Measurements from ENCODE around the gene TBCD. TPM values are rescaled to one million over a fixed set of nuclear protein-coding genes. Genes with fewer than 3 reads are reported as not detected.

The TBCD gene
- total RNA-seq, 1 donor from 2014 or later, result 125 TPM

- Mint-ChIP-seq H3K36me3 (ENCODE audit: low read depth) (peaks cover 3% of the 10 kb centered on the region), H3K27me3 (ENCODE audit: low read depth) (no peaks in the 10 kb centered on the region), H3K4me1 (ENCODE audit: low read depth) (peaks cover 5% of the 10 kb centered on the region), H3K4me3 (ENCODE audit: low read depth) (no peak overlapping the region), H3K9me3 (no peaks in the 10 kb centered on the region), H3K27ac (no peak overlapping the region)
- no peak for DNase-seq (ENCODE audit: low spot score)
- intact Hi-C loops (cut with micrococcal nuclease), result loop anchor here (10.0 kb wide), 1 partner anchor 63 kb away; no protein-coding TSS in a partner anchor
Observed at GRCh38 chr17:82841921-82842596, 90.2 kb downstream of the TBCD start.

GRCh38 chr17:82843904-82844680 is 92.2 kb downstream of the TBCD start:
- no peak overlapping the region for H3K4me3 Mint-ChIP-seq (ENCODE audit: low read depth)
- intact Hi-C loops (cut with micrococcal nuclease), result loop anchor here (10.0 kb wide), 1 partner anchor 61 kb away; no protein-coding TSS in a partner anchor
- peak overlapping the region; percentile 4 for H3K27ac Mint-ChIP-seq
- DNase-seq (ENCODE audit: low spot score), result no peak
- no peaks in the 10 kb centered on the region for H3K9me3 Mint-ChIP-seq
- H3K27me3 Mint-ChIP-seq (ENCODE audit: low read depth), result no peaks in the 10 kb centered on the region
- peaks cover 7% of the 10 kb centered on the region for H3K36me3 Mint-ChIP-seq (ENCODE audit: low read depth)
- H3K4me1 Mint-ChIP-seq (ENCODE audit: low read depth), result peaks cover 8% of the 10 kb centered on the region

DNA sequence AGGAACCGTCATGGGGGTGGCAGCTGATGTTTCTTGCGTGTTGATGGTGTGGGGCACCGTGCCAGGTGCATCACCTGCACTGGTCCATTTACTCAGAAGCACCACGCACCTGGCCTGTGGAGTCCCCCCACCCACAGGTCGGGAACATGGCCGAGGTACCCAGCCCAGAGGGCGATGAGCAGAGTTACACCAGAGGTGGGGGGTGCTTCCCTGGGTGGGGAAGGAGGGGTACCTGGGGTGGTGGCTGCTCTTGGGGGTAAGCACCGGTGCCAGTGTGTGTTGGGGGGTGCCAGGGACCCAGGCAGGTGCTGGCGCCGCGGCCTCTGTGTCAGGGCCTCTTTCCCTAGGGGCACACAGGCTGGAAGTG is 92.9 kb downstream of the TBCD start:
- intact Hi-C loops (cut with micrococcal nuclease), result loop anchor here (10.0 kb wide), 1 partner anchor 60 kb away; no protein-coding TSS in a partner anchor
- H3K27ac Mint-ChIP-seq, result no peak overlapping the region
- H3K4me1 Mint-ChIP-seq (ENCODE audit: low read depth), result peaks cover 12% of the 10 kb centered on the region
- no peak overlapping the region for H3K4me3 Mint-ChIP-seq (ENCODE audit: low read depth)
- H3K27me3 Mint-ChIP-seq (ENCODE audit: low read depth), result no peaks in the 10 kb centered on the region
- H3K9me3 Mint-ChIP-seq, result no peaks in the 10 kb centered on the region
- no peak for DNase-seq (ENCODE audit: low spot score)
- peaks cover 11% of the 10 kb centered on the region for H3K36me3 Mint-ChIP-seq (ENCODE audit: low read depth)

DNA sequence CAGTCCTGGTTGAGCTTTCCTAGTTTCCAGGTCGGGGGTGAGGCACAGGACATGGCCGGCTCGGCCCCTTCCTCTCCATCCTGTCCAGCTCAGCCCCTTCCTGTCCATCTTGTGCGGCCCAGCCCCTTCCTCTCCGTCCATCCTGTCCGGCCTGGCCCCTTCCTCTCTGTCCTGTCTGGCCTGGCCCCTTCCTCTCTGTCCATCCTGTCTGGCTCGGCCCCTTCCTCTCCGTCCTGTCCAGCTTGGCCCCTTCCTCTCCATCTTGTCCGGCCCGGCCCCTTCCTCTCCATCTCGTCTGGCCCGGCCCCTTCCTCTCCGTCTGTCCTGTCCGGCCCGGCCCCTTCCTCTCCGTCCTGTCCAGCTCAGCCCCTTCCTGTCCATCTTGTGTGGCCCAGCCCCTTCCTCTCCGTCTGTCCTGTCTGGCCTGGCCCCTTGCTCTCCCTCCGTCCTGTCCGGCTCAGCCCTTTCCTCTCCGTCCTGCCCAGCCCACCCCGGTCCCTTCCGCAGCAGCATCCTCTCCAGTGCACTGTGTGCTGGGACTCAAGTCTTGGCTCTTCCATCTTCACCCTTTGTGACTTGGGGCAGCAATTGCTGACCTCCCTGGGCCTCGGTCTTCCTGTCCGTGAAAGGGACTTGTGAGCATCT is 93.4 kb downstream of the TBCD start:
- DNase-seq (ENCODE audit: low spot score), result no peak
- no peak overlapping the region for H3K27ac Mint-ChIP-seq
- H3K4me1 Mint-ChIP-seq (ENCODE audit: low read depth), result peaks cover 12% of the 10 kb centered on the region
- no peak overlapping the region for H3K4me3 Mint-ChIP-seq (ENCODE audit: low read depth)
- intact Hi-C loops (cut with micrococcal nuclease), result loop anchor here (10.0 kb wide), 1 partner anchor 60 kb away; no protein-coding TSS in a partner anchor
- no peaks in the 10 kb centered on the region for H3K27me3 Mint-ChIP-seq (ENCODE audit: low read depth)
- H3K9me3 Mint-ChIP-seq, result no peaks in the 10 kb centered on the region
- H3K36me3 Mint-ChIP-seq (ENCODE audit: low read depth), result peaks cover 11% of the 10 kb centered on the region

- no peak overlapping the region for H3K27ac Mint-ChIP-seq
- H3K9me3 Mint-ChIP-seq, result no peaks in the 10 kb centered on the region
- no peaks in the 10 kb centered on the region for H3K27me3 Mint-ChIP-seq (ENCODE audit: low read depth)
- intact Hi-C loops (cut with micrococcal nuclease), result loop anchor here (10.0 kb wide), 1 partner anchor 59 kb away; no protein-coding TSS in a partner anchor
- no peak overlapping the region for H3K4me3 Mint-ChIP-seq (ENCODE audit: low read depth)
- DNase-seq (ENCODE audit: low spot score), result no peak
- peaks cover 11% of the 10 kb centered on the region for H3K36me3 Mint-ChIP-seq (ENCODE audit: low read depth)
- H3K4me1 Mint-ChIP-seq (ENCODE audit: low read depth), result peaks cover 12% of the 10 kb centered on the region
Observed at GRCh38 chr17:82846061-82846691, 94.3 kb downstream of the TBCD start.

DNA sequence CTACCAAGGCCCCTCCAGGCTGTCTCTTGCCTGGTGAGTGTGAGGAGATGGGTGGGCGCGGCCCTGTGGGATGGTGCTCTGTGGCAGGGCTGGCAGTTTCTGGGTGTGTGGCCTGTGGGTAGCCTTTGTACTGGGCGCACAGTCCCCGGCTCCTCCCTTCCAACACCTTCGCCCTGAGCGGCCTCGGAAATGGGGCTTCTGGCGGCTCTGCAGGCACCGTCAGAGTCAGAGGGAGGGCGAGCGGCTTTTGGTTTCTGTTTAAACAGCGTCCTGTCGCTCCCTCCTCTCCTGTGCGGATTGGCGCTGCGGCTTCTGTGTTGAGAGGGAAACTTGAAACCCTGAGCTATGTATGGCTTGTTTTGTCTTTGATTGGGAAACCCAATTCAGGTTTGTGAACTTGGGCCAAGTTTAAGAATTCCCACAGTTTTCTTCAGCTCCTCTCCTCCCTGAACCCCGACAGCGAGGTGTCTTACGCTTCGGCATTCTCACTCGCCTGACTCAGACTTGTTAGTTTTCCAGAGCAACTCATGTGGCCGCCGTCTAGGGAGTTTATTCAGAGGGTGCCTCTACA is 96.2 kb downstream of the TBCD start:
- peak overlapping the region; percentile 69 for H3K27ac Mint-ChIP-seq
- peaks cover 14% of the 10 kb centered on the region for H3K36me3 Mint-ChIP-seq (ENCODE audit: low read depth)
- H3K4me1 Mint-ChIP-seq (ENCODE audit: low read depth), result peaks cover 12% of the 10 kb centered on the region
- no peaks in the 10 kb centered on the region for H3K27me3 Mint-ChIP-seq (ENCODE audit: low read depth)
- intact Hi-C loops (cut with micrococcal nuclease), result loop anchor here (10.0 kb wide), 1 partner anchor 57 kb away; no protein-coding TSS in a partner anchor
- no peaks in the 10 kb centered on the region for H3K9me3 Mint-ChIP-seq
- DNase-seq (ENCODE audit: low spot score), result peak; percentile 26
- H3K4me3 Mint-ChIP-seq (ENCODE audit: low read depth), result no peak overlapping the region

DNA sequence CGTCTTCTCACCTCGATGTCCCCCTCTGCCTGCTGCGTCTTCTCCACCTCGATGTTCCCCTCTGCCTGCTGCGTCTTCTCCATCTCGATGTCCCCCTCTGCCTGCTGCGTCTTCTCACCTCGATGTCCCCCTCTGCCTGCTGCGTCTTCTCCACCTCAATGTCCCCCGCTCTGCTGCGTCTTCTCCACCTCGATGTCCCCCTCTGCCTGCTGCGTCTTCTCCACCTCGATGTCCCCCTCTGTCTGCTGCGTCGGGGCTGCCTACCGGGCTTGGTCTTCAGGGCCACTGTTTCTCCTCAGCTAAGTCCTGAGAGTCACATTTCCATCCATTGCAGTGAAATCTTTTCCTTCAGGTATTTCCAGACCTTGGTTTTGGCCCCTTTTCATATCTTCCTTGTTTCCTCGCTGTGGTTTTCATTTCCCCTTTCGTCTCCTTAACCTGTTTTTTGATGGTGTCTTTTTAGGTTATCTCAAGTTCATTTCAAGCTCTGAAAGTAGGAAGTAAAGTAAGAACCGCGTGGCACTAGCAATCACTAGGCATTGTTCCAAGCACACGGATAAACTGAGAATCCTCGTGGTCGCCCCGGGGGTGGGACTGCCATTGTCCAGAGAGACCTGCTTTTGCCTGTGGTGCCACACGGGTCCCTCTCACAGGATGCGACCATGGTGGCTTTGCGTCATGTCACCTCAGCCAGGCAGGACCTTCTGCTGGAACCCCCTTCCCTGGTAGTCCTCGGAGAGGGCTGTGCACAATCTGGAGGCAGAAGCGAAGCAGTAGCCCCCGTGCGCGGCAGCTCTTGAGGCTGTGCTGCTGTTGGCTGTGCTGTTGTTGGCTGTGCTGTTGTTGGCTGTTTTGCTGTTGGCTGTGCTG is 97.4 kb downstream of the TBCD start:
- DNase-seq (ENCODE audit: low spot score), result no peak
- H3K4me1 Mint-ChIP-seq (ENCODE audit: low read depth), result peaks cover 7% of the 10 kb centered on the region
- no peak overlapping the region for H3K27ac Mint-ChIP-seq

GRCh38 chr17:82851381-82851780 is 99.5 kb downstream of the TBCD start:
- Mint-ChIP-seq H3K36me3 (ENCODE audit: low read depth) (peaks cover 15% of the 10 kb centered on the region), H3K9me3 (no peaks in the 10 kb centered on the region), H3K4me1 (ENCODE audit: low read depth) (peaks cover 7% of the 10 kb centered on the region), H3K27me3 (ENCODE audit: low read depth) (no peaks in the 10 kb centered on the region), H3K4me3 (ENCODE audit: low read depth) (no peak overlapping the region), H3K27ac (no peak overlapping the region)
- intact Hi-C loops (cut with micrococcal nuclease), result no loop called here
- DNase-seq (ENCODE audit: low spot score), result no peak

More for the DNA sequence above, 97.4 kb downstream of the TBCD start:
- Mint-ChIP-seq H3K36me3 (ENCODE audit: low read depth) (peaks cover 18% of the 10 kb centered on the region), H3K4me3 (ENCODE audit: low read depth) (no peak overlapping the region), H3K9me3 (no peaks in the 10 kb centered on the region), H3K27me3 (ENCODE audit: low read depth) (no peaks in the 10 kb centered on the region)
- intact Hi-C loops (cut with micrococcal nuclease), result loop anchor here (10.0 kb wide), 1 partner anchor 55 kb away; no protein-coding TSS in a partner anchor

GRCh38 chr17:82854226-82854625 is 102.4 kb downstream of the TBCD start:
- Mint-ChIP-seq H3K9me3 (no peaks in the 10 kb centered on the region), H3K4me1 (ENCODE audit: low read depth) (peaks cover 11% of the 10 kb centered on the region), H3K36me3 (ENCODE audit: low read depth) (peaks cover 13% of the 10 kb centered on the region), H3K27me3 (ENCODE audit: low read depth) (no peaks in the 10 kb centered on the region), H3K4me3 (ENCODE audit: low read depth) (no peak overlapping the region), H3K27ac (no peak overlapping the region)
- DNase-seq (ENCODE audit: low spot score), result no peak
- intact Hi-C loops (cut with micrococcal nuclease), result no loop called here

DNA sequence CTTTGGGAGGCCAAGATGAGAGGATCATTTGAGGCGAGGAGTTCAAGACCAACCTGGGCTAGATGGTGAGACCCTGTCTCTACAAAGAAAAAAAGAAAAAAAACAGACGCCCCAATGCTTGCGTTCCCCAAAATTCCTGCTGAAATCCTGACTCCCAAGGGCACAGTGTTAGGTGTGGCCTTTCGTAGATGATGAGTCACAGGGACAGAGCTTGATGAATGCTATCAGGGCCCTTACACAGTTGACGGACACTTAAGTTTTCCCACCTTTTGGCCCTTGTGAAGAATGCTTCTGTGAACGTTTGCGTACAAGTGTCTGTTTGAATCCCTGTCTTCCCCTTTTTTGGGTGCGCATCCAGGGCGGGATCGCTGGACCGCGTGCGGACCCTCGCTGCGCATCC is 104.5 kb downstream of the TBCD start:
- H3K9me3 Mint-ChIP-seq, result no peaks in the 10 kb centered on the region
- intact Hi-C loops (cut with micrococcal nuclease), result no loop called here
- no peak for DNase-seq (ENCODE audit: low spot score)
- H3K27ac Mint-ChIP-seq, result no peak overlapping the region
- peaks cover 22% of the 10 kb centered on the region for H3K36me3 Mint-ChIP-seq (ENCODE audit: low read depth)
- peaks cover 22% of the 10 kb centered on the region for H3K4me1 Mint-ChIP-seq (ENCODE audit: low read depth)
- no peaks in the 10 kb centered on the region for H3K27me3 Mint-ChIP-seq (ENCODE audit: low read depth)
- H3K4me3 Mint-ChIP-seq (ENCODE audit: low read depth), result no peak overlapping the region

GRCh38 chr17:82858376-82859126 is 106.7 kb downstream of the TBCD start:
- H3K36me3 Mint-ChIP-seq (ENCODE audit: low read depth), result peaks cover 29% of the 10 kb centered on the region
- H3K27ac Mint-ChIP-seq, result peak overlapping the region; percentile 98
- DNase-seq (ENCODE audit: low spot score), result no peak
- H3K4me1 Mint-ChIP-seq (ENCODE audit: low read depth), result peaks cover 38% of the 10 kb centered on the region
- no peaks in the 10 kb centered on the region for H3K9me3 Mint-ChIP-seq
- intact Hi-C loops (cut with micrococcal nuclease), result no loop called here
- H3K4me3 Mint-ChIP-seq (ENCODE audit: low read depth), result no peak overlapping the region
- no peaks in the 10 kb centered on the region for H3K27me3 Mint-ChIP-seq (ENCODE audit: low read depth)
